ENCODE measurements around the gene CLCN7. TPM values are rescaled to one million over a fixed set of nuclear protein-coding genes. Genes with fewer than 3 reads are reported as not detected.

The CLCN7 gene
- total and polyA plus RNA-seq, 2 of the 8 experiments (the other 6 are each of a cell fraction or from before 2014, with no cell fraction given) = 38.6 to 81.5 TPM

GRCh38 chr16:1454561-1454960 lies 20.3 kb downstream of the CLCN7 start (continued):
- TF ChIP-seq TAF7 (optimal IDR thresholded peaks at IDR 0.05; ENCODE audit: borderline replicate concordance, low read depth, low read length) (no peak), ZNF274 (IDR thresholded peaks at IDR 0.05; ENCODE audit: borderline replicate concordance, extremely low read depth, low read length) (no peak), BRCA1 (IDR thresholded peaks at IDR 0.05; ENCODE audit: low read depth, low read length) (no peak), SIX5 (IDR thresholded peaks at IDR 0.05; ENCODE audit: low read depth, low read length) (no peak), MAFK (IDR thresholded peaks at IDR 0.05; ENCODE audit: low read depth, low read length) (no peak), CTBP2 (IDR thresholded peaks at IDR 0.05; ENCODE audit: borderline replicate concordance, insufficient read depth, insufficient read length, low read length) (no peak)
- TF ChIP-seq, protein P1, sequence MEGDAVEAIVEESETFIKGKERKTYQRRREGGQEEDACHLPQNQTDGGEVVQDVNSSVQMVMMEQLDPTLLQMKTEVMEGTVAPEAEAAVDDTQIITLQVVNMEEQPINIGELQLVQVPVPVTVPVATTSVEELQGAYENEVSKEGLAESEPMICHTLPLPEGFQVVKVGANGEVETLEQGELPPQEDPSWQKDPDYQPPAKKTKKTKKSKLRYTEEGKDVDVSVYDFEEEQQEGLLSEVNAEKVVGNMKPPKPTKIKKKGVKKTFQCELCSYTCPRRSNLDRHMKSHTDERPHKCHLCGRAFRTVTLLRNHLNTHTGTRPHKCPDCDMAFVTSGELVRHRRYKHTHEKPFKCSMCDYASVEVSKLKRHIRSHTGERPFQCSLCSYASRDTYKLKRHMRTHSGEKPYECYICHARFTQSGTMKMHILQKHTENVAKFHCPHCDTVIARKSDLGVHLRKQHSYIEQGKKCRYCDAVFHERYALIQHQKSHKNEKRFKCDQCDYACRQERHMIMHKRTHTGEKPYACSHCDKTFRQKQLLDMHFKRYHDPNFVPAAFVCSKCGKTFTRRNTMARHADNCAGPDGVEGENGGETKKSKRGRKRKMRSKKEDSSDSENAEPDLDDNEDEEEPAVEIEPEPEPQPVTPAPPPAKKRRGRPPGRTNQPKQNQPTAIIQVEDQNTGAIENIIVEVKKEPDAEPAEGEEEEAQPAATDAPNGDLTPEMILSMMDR (IDR thresholded peaks at IDR 0.05; ENCODE audit: control extremely low read depth in 1 of 3, insufficient read depth in 1 of 3, low read depth in 1 of 3, low read length in 3 of 3) = no peak
